Osteoblast (primary cell): ENCODE data around the gene ZFYVE16. TPM values are rescaled to one million over a fixed set of nuclear protein-coding genes. Genes with fewer than 3 reads are reported as not detected.
"Not testable (repeated sequence)": the region's sequence is repeated elsewhere in the genome, so short reads cannot be mapped to it uniquely, and the experiment has no call there.

Experiments used
- DNase-seq: peaks from one replicate; pipeline ENCODE4 v3.0.0; 2011; ENCODE audit warnings: low spot score, mixed read lengths; ENCODE audit not compliant: insufficient read length; ENCODE audit errors: missing footprints
- H2AFZ ChIP-seq: 2 replicates; pipeline ENCODE4 v1.6.0; 2011; ENCODE audit warnings: mild to moderate bottlenecking, low read length
- H3K27ac ChIP-seq: 2 replicates; pipeline ENCODE4 v1.5.1; 2011; ENCODE audit warnings: mild to moderate bottlenecking, low read depth, low read length, moderate library complexity
- H3K27me3 ChIP-seq: 2 replicates; pipeline ENCODE4 v1.6.0; 2012; ENCODE audit warnings: mild to moderate bottlenecking, control low read depth, inconsistent platforms, low read length, moderate library complexity; ENCODE audit not compliant: insufficient read depth
- H3K36me3 ChIP-seq: 2 replicates; pipeline ENCODE4 v1.5.1; 2011; ENCODE audit warnings: mild to moderate bottlenecking, low read length, control low read depth, moderate library complexity; ENCODE audit not compliant: insufficient read depth
- H3K4me1 ChIP-seq: 2 replicates; pipeline ENCODE4 v1.5.1; 2011; ENCODE audit warnings: mild to moderate bottlenecking, low read length, control low read depth, moderate library complexity; ENCODE audit not compliant: insufficient read depth
- H3K4me2 ChIP-seq: 2 replicates; pipeline ENCODE4 v1.6.0; 2011; ENCODE audit warnings: mild to moderate bottlenecking, low read length; ENCODE audit not compliant: insufficient read depth
- H3K4me3 ChIP-seq: fragments of 200-600 bp; sonication (generic); 3 replicates; pipeline ENCODE4 v1.5.1; 2012; ENCODE audit warnings: mild to moderate bottlenecking, low read length, inconsistent platforms; ENCODE audit not compliant: insufficient read depth
- H3K79me2 ChIP-seq: 2 replicates; pipeline ENCODE4 v1.6.0; 2012; ENCODE audit warnings: mild to moderate bottlenecking, low read length, control low read depth, inconsistent platforms; ENCODE audit not compliant: insufficient read depth
- H3K9me3 ChIP-seq: 2 replicates; pipeline ENCODE4 v1.5.1; 2011; ENCODE audit warnings: low read depth, low read length, control low read depth
- H4K20me1 ChIP-seq: 2 replicates; pipeline ENCODE4 v1.6.0; 2012; ENCODE audit warnings: mild to moderate bottlenecking, low read length, control low read depth; ENCODE audit not compliant: insufficient read depth
- CTCF ChIP-seq: IDR thresholded peaks from 2 replicates; pipeline ENCODE4 v1.5.1; 2011; ENCODE audit warnings: mild to moderate bottlenecking, low read depth, low read length, moderate library complexity; ENCODE audit errors: extremely low read depth
- total RNA-seq: library from RNA; depleted of rRNA; stranded (reverse); fragments of >200 nt; gene quantifications from 2 replicates; pipeline ENCODE4 v1.2.3, GENCODE V29; 2012

ZFYVE16 gene
- total RNA-seq, 1 donor = 32.6 TPM

DNA sequence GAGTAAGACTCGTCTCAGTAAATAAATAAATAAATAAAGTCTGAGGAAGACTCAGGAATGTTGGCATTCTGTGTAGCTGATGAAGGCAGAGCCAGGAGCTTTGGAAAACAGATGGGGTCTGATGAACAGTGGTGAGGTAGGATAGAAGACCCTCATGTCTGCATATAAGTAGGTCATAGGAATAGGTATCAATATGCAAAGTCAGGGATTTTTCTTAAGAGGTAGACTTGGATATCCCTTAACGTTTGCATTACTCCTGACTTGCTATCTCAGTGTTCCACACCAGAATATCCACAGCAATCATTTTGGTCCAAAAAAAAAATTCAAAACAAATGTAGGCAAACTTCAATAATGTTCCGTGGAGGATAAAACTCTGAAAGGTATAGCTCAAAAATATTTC is 31.3 kb upstream of the ZFYVE16 start:
- no peak overlapping the region for H3K4me3 ChIP-seq
- no peaks in the 10 kb centered on the region for H3K36me3 ChIP-seq

DNA sequence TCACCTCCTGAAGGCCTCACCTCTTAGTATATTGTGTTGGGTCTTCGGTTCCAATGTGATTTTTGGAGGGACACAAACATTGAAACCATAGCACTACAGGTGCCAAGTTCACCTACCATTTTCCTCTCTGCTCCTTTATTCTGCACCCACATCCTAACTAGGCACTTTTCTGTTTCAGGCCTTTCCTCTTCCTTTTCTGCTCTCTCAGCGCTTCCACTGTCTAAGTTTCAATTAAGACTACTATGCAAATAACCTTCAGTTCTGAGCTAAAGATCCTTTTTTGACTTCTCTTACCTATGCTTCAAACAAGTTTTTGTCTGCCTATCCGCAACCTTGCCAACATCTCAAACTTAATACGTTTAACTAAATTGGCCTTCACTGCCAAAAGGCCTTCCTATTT is 25.4 kb upstream of the ZFYVE16 start:
- H3K36me3 ChIP-seq = no peaks in the 10 kb centered on the region
- no peak for TF ChIP-seq CTCF
- H3K79me2 ChIP-seq = no peaks in the 10 kb centered on the region
- H3K4me2 ChIP-seq = no peak overlapping the region
- H3K27me3 ChIP-seq = peaks cover 5% of the 10 kb centered on the region
- H3K4me1 ChIP-seq = no peaks in the 10 kb centered on the region
- no peaks in the 10 kb centered on the region for H4K20me1 ChIP-seq
- no peaks in the 10 kb centered on the region for H3K9me3 ChIP-seq
- no peak overlapping the region for H2AFZ ChIP-seq
- DNase-seq = no peak
- no peak overlapping the region for H3K4me3 ChIP-seq
- no peak overlapping the region for H3K27ac ChIP-seq

More for the DNA sequence above, 31.3 kb upstream of the ZFYVE16 start:
- no peak for TF ChIP-seq CTCF
- no peak for DNase-seq
- Histone ChIP-seq H3K9me3 (no peaks in the 10 kb centered on the region), H3K27ac (no peak overlapping the region), H3K79me2 (no peaks in the 10 kb centered on the region), H3K27me3 (no peaks in the 10 kb centered on the region), H4K20me1 (no peaks in the 10 kb centered on the region), H2AFZ (no peak overlapping the region), H3K4me2 (no peak overlapping the region), H3K4me1 (no peaks in the 10 kb centered on the region)

DNA sequence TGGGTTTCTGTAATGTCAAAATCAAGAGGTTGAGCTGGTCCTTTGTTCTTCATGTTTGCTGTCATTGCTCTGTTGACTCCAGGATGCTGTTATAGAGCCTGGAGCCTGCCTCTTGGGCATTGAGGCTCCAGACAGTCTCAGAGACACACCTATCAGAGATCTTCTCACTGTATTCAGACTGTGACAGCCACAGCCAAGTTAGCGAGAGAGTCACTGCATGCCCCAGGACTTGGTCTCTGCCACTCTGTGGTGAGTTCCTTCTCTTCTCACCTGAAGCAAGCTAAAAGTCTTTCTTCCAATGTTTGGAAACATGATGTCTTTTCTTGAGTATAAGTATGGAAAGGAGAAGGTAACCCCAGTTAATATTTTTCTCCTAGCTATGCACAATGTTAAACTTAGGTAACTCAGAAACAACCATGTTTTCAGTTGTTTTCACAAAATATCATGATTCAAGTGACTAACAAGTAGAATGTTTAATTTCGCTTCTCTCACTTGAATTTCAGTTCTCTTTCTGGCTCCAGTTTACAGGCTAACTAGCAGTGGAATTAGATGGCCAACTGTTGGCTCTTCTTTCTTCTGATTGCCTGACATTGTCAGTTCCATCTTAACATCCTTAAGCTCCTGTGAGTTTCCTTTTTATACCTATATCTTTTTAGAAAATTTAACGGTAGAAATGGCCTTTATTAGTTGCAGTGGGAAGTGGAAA is 20.6 kb upstream of the ZFYVE16 start:
- no peak overlapping the region for H3K27ac ChIP-seq
- no peak overlapping the region for H3K4me3 ChIP-seq
- no peak overlapping the region for H2AFZ ChIP-seq

DNA sequence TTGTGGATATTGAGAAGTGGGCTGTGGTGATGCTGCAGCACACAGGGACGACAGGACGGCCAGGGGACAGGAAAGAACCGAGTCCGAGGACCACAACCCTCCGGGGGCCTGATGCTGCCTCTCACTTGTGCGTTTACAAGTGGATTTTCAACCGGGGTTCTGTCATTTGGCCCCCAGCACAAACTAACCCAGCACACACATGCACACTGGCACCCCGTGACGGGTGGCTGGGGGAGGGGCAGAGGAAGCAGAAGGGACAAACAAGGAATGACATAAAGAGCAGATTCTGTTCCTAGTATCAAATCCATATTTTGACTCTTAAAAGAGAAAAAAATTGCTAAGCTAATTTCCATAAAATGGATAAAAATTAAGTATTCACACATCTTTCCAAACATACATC is 18.3 kb upstream of the ZFYVE16 start:
- Histone ChIP-seq H3K9me3 (no peaks in the 10 kb centered on the region), H3K4me3 (peak overlapping the region; percentile 10), H3K4me2 (no peak overlapping the region), H3K27ac (no peak overlapping the region), H3K27me3 (no peaks in the 10 kb centered on the region), H3K79me2 (no peaks in the 10 kb centered on the region), H2AFZ (peak overlapping the region; percentile 0), H3K4me1 (peaks cover 3% of the 10 kb centered on the region), H4K20me1 (no peaks in the 10 kb centered on the region), H3K36me3 (no peaks in the 10 kb centered on the region)
- no peak for DNase-seq
- TF ChIP-seq CTCF = no peak

More for the DNA sequence above, 20.6 kb upstream of the ZFYVE16 start:
- H3K36me3 ChIP-seq = no peaks in the 10 kb centered on the region
- no peak overlapping the region for H3K4me2 ChIP-seq
- no peak for TF ChIP-seq CTCF
- no peaks in the 10 kb centered on the region for H3K9me3 ChIP-seq
- no peak for DNase-seq
- no peaks in the 10 kb centered on the region for H4K20me1 ChIP-seq
- H3K4me1 ChIP-seq = peaks cover 3% of the 10 kb centered on the region
- H3K27me3 ChIP-seq = peaks cover 5% of the 10 kb centered on the region
- H3K79me2 ChIP-seq = no peaks in the 10 kb centered on the region

DNA sequence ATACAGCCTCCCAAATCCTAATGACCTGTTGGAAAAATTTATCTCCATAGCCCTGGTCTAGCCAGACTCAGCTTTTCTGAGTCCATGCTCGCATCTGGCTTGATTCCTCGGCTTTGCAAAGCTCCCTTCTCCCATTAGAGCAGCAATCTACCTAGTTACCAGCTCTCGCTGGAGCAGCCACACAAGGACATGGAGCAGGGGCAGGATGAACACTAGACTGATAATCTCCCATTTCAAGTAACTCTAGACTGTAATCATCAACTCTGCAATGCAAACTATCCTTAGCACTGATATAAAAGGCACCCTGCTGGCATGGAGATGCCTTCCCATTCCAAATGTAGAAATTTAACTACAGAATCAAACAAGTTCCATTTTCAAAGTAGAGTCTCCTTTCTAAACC is 17.5 kb upstream of the ZFYVE16 start:
- not testable (repeated sequence) for H3K4me1 ChIP-seq, H2AFZ ChIP-seq, H3K4me2 ChIP-seq, H3K36me3 ChIP-seq, H3K9me3 ChIP-seq, DNase-seq, H3K27me3 ChIP-seq, H4K20me1 ChIP-seq, H3K4me3 ChIP-seq, H3K79me2 ChIP-seq, H3K27ac ChIP-seq

GRCh38 chr5:80391267-80391666 is 16.6 kb upstream of the ZFYVE16 start:
- not testable (repeated sequence) for H3K4me3 ChIP-seq, H3K27me3 ChIP-seq, H2AFZ ChIP-seq, DNase-seq, H3K4me1 ChIP-seq, H3K9me3 ChIP-seq, H4K20me1 ChIP-seq, H3K4me2 ChIP-seq, H3K27ac ChIP-seq, H3K79me2 ChIP-seq, H3K36me3 ChIP-seq
